Bronchus fibroblast of lung (primary cell): Measurements from ENCODE around the gene GMEB1. TPM values are rescaled to one million over a fixed set of nuclear protein-coding genes. Genes with fewer than 3 reads are reported as not detected.

ENCODE experiments used
- total RNA-seq: library from RNA; depleted of rRNA; stranded (reverse); fragments of >200 nt; gene quantifications from 2 replicates; pipeline ENCODE4 v1.2.3, GENCODE V29; 2015

GMEB1 gene
- 4.5 and 5.7 TPM in 2 replicates for total RNA-seq

DNA sequence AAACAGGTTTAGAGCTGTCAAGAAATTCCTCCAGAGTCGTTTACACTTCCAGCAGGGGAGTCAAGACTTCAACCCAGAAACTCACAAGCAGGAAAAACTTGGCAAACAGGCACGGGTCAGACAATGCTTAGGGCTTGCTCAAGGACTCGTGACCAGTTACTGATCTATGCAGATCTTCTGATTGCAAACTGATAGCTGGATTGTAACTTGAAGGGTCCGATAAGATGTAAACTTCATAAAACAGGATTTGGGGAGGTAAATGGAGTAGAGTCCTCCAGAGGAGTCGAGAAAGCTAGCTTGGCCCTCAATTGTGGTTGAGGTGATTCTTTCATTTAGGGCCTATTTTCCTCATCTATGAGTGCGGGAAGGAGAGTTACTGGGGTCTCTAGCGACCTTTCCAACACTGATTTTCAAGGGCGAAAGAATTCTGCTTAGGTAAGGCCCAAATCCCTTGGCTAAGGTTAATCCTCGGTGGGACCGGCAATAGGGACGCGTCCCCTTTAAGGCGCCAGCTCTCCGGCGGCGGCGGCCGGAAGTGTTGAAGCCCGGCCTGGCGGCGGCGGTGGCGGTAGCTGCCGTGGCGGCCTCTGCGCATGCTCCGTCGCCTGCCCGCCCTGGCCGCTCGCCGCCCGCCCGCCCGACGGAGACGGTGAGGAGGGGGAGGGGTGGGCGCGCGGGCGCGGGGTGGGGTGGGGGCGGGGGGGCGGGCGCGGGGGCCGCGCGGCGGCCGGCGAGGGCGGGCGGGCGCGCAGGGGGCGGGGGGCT lies at the start of gene GMEB1:
Gene GMEB1 (plus strand): TSS at position 594 of the 765 bp plus-strand sequence. CDS start 14,829 bp downstream, outside the sequence.

GRCh38 chr1:28642847-28643635 lies 25.5 kb upstream of the GMEB1 start, which contains the start of gene TAF12:
TSS of gene TAF12 (minus strand) at chr1:28643067. CDS start at chr1:28622081, 20,986 bp downstream.

GRCh38 chr1:28648474-28649198 lies 19.9 kb upstream of the GMEB1 start, which contains the start of gene RNU11:
TSS of gene RNU11 (plus strand) at chr1:28648600.

GRCh38 chr1:28736450-28737306 lies 68.1 kb downstream of the GMEB1 start, which contains the start of gene YTHDF2:
TSS of gene YTHDF2 (plus strand) at chr1:28736940. CDS start at chr1:28737121, 181 bp downstream.

Other genes with a start within 250 kb of the GMEB1 start
- gene RCC1, start 162.7 kb upstream of the GMEB1 start, total RNA-seq = 57.8 and 65.0 TPM in 2 replicates
- gene TRNAU1AP, start 115.7 kb upstream of the GMEB1 start, total RNA-seq = 27.4 and 28.7 TPM in 2 replicates
- 6.2 and 7.4 TPM in 2 replicates for gene RAB42, start 76.5 kb upstream of the GMEB1 start, total RNA-seq
- 29.7 and 32.6 TPM in 2 replicates for gene TAF12, start 25.7 kb upstream of the GMEB1 start, total RNA-seq
- not detected in 2 replicates for gene RNU11, start 20.2 kb upstream of the GMEB1 start, total RNA-seq
- 47.6 and 49.2 TPM in 2 replicates for gene YTHDF2, start 68.2 kb downstream of the GMEB1 start, total RNA-seq
- gene OPRD1, start 143.4 kb downstream of the GMEB1 start, total RNA-seq = not detected in 2 replicates
- gene EPB41, start 245.8 kb downstream of the GMEB1 start, total RNA-seq = 9.4 and 10.8 TPM in 2 replicates